Esophagus muscularis mucosa (tissue), 4 donors: ENCODE measurements around the gene CHP1. TPM values are rescaled to one million over a fixed set of nuclear protein-coding genes. Genes with fewer than 3 reads are reported as not detected.

ENCODE experiments used
- DNase-seq: peaks from one replicate; pipeline ENCODE4 v3.0.0-alpha.2; 2017; ENCODE audit errors: extremely low spot score
- H3K27ac ChIP-seq, 4 donors: fragments of 200-600 bp; sonication (generic); replicated peaks in 1 of 4; 1 replicate in 3 of 4; 2 replicates in 1 of 4; pipeline ENCODE4 v1.5.1; 2016 to 2019; ENCODE audit warnings: mild to moderate bottlenecking in 1 of 4
- H3K27me3 ChIP-seq, 4 donors: fragments of 200-600 bp; sonication (generic); one replicate each; pipeline versions ENCODE4 v1.5.1 to v1.6.0; 2016 to 2019
- H3K36me3 ChIP-seq, 4 donors: fragments of 200-600 bp; sonication (generic); one replicate each; pipeline ENCODE4 v1.5.1; 2016 to 2019
- H3K4me1 ChIP-seq, 4 donors: fragments of 200-600 bp; sonication (generic); one replicate each; pipeline ENCODE4 v1.5.1; 2016 to 2019
- H3K4me3 ChIP-seq, 4 donors: fragments of 200-600 bp; sonication (generic); 1 replicate in 2 of 4; 2 replicates in 2 of 4; pipeline ENCODE4 v1.5.1; 2016 to 2019; ENCODE audit warnings: mild to moderate bottlenecking in 4 of 4, moderate library complexity in 1 of 4
- H3K9me3 ChIP-seq, 4 donors: fragments of 200-600 bp; sonication (generic); 1 replicate in 3 of 4; 2 replicates in 1 of 4; pipeline ENCODE4 v1.5.1; 2016 to 2019
- CTCF ChIP-seq, 3 experiments: fragments of 200-600 bp in 2 of 3; fragments of 450-650 bp in 1 of 3; sonication (generic) in 2 of 3; IDR thresholded peaks; one replicate each; pipeline ENCODE4 v1.5.1; 2017 to 2019; ENCODE audit warnings: antibody characterized with exemption in 3 of 3, mild to moderate bottlenecking in 2 of 3, moderate library complexity in 1 of 3
- EP300 ChIP-seq: sonication (generic); formaldehyde crosslinking; IDR thresholded peaks from one replicate; pipeline ENCODE4 v1.6.1; 2017; ENCODE audit warnings: antibody characterized with exemption
- POLR2A ChIP-seq: fragments of 450-650 bp; IDR thresholded peaks from one replicate; pipeline ENCODE4 v1.6.1; 2017; ENCODE audit warnings: antibody characterized with exemption, moderate library complexity, mild to moderate bottlenecking, low read depth
- POLR2AphosphoS5 ChIP-seq, 2 donors: sonication (generic); formaldehyde crosslinking; IDR thresholded peaks; one replicate each; pipeline ENCODE4 v1.6.1; 2017; ENCODE audit warnings: antibody characterized with exemption in 2 of 2
- WGBS: methylation state at CpG from one replicate; pipeline ENCODE4 v1.1.5; 2018; 5-methylcytosine and 5-hydroxymethylcytosine counted together
- intact Hi-C: fragments of 100-400 bp; cut with DNase I; formaldehyde crosslinking; loops from one replicate; pipeline ENCODE4 v1.15.1; 2023
- total RNA-seq, 4 donors: library from RNA; depleted of rRNA; stranded (reverse); fragments of >200 nt; gene quantifications; one replicate each; pipeline versions ENCODE4 v1.1.0 to v1.2.1, GENCODE V29; 2016

CHP1 gene
- total RNA-seq, 4 donors from 2014 or later = 67.3 to 108 (median 94.5) TPM

- WGBS = 87% methylated on average over 1 of the region's 1 CpG
- Histone ChIP-seq H3K9me3 (no peaks in the 10 kb centered on the region), H3K4me3 (no peak overlapping the region), H3K27ac (no peak overlapping the region), H3K27me3 (no peaks in the 10 kb centered on the region), H3K4me1 (no peaks in the 10 kb centered on the region), H3K36me3 (no peaks in the 10 kb centered on the region)
- no peak for DNase-seq
- TF ChIP-seq EP300 (no peak), POLR2A (no peak), POLR2AphosphoS5 (IDR thresholded peaks at IDR 0.05) (no peak)
- intact Hi-C loops = no loop called here
Observed at GRCh38 chr15:41323611-41324010, 92.5 kb downstream of the CHP1 start.

DNA sequence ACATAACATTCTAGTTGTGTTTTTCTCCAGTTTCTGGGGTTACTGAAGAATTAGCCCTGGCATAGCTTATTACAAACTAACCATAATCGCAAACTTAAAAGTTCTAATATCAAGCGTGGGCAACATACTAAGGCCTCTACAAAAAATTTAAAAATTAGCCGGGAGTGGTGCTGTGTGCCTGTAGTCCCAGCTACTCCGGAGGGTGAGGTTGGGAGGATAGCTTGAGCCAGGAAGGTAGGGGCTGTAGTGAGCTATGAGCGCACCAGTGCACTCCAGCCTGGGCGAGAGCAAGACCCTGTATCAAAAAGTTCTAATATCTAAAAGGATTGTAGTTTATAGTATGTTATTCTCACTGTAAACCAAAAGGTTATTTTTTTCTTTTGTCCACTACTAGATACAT is 100.2 kb downstream of the CHP1 start:
- Histone ChIP-seq H3K36me3 (no peaks in the 10 kb centered on the region), H3K9me3 (no peaks in the 10 kb centered on the region), H3K4me3 (peak overlapping the region in 1 of 4 donors; percentile 76), H3K27me3 (no peaks in the 10 kb centered on the region), H3K4me1 (peaks cover 11 to 17% (median 16%) of the 10 kb centered on the region in 4 donors), H3K27ac (no peak overlapping the region)
- intact Hi-C loops = loop anchor here (5.0 kb wide), 1 partner anchor 44 kb away; no protein-coding TSS in a partner anchor
- 81% methylated on average over 6 of the region's 6 CpGs for WGBS
- no peak for DNase-seq
- TF ChIP-seq EP300 = no peak
- no peak for TF ChIP-seq CTCF (IDR thresholded peaks at IDR 0.05)
- no peak for TF ChIP-seq POLR2AphosphoS5 (IDR thresholded peaks at IDR 0.05)
- no peak for TF ChIP-seq POLR2A

Other genes with a start within 250 kb of the CHP1 start
- gene INO80, start 115.0 kb upstream of the CHP1 start, total RNA-seq = 10 to 100 TPM; 22.4 to 28.7 (median 24.0) TPM
- not detected for gene EXD1, start 511 bp upstream of the CHP1 start, total RNA-seq
- gene OIP5, start 101.3 kb downstream of the CHP1 start, total RNA-seq = under 1 TPM in 1 of 4 donors, not detected in 3; 0.39 TPM
- gene NUSAP1, start 101.6 kb downstream of the CHP1 start, total RNA-seq = 1 to 10 TPM in 3 of 4 donors, under 1 TPM in 1; 0.42 to 5.5 (median 1.5) TPM
- gene NDUFAF1, start 171.2 kb downstream of the CHP1 start, total RNA-seq = 10 to 100 TPM; 18.3 to 23.8 (median 21.0) TPM
- 10 to 100 TPM; 31.5 to 37.7 (median 35.9) TPM for gene RTF1, start 185.8 kb downstream of the CHP1 start, total RNA-seq